HepG2 (cell line): Measurements from ENCODE around the gene MEGF6. TPM values are rescaled to one million over a fixed set of nuclear protein-coding genes. Genes with fewer than 3 reads are reported as not detected.
A peak's percentile ranks its signal among the peaks of the same experiment; 100 is the strongest.

ENCODE experiments used
- ATAC-seq: fragments of 200-7000 bp; cut with Tn5 transposase; 3 replicates; pipeline ENCODE4 v1.9.1; 2020; ENCODE audit warnings: mild to moderate bottlenecking, moderate library complexity
- BruUV-seq: library from RNA; stranded (reverse); fragments of 400-500 nt; replicated peaks from 2 replicates; lab custom pipeline; 2021; lab: Mats Ljungman, UMichigan
- CTCF ChIA-PET: fragments of 300-600 bp; formaldehyde crosslinking; extraction: SDS; loops from one replicate; lab custom pipeline; 2021; ENCODE audit warnings: low total read pairs, inconsistent platforms, low intra/inter-chr PET ratio; lab: Yijun Ruan, JAX
- POLR2A ChIA-PET: fragments of 350-600 bp; sonication (Branson Sonifier 250); formaldehyde crosslinking; loops from one replicate; lab custom pipeline; 2020; ENCODE audit warnings: antibody characterized with exemption, inconsistent platforms; lab: Yijun Ruan, JAX
- DNase-seq: peaks from one replicate; pipeline ENCODE4 v3.0.0-alpha.2; 2015; ENCODE audit warnings: low spot score
- FAIRE-seq: peaks from 3 replicates; lab custom pipeline; 2011; peaks lifted over from hg19 to GRCh38; lab: Jason Lieb, UNC
- H2AFZ ChIP-seq: one replicate; pipeline ENCODE4 v1.6.1; 2011; ENCODE audit warnings: low read length, inconsistent platforms
- H3K27ac ChIP-seq: fragments of 300-600 bp; 3 replicates; pipeline ENCODE4 v1.8.0; 2011; ENCODE audit warnings: mixed run types, mild to moderate bottlenecking, mixed read lengths, low read length, inconsistent platforms; ENCODE audit not compliant: insufficient read depth; ENCODE audit errors: extremely low read length
- H3K27me3 ChIP-seq, 2 experiments: fragments of 200-600 bp in 1 of 2; 2 replicates in 1 of 2; 3 replicates in 1 of 2; pipeline versions ENCODE4 v1.6.0 to v1.8.0; 2011; ENCODE audit warnings: low read length in 2 of 2, mild to moderate bottlenecking in 2 of 2, moderate library complexity in 2 of 2, inconsistent platforms in 1 of 2; ENCODE audit not compliant: insufficient read depth in 2 of 2, control insufficient read depth in 1 of 2
- H3K36me3 ChIP-seq, 2 experiments: fragments of 200-600 bp in 1 of 2; replicated peaks in 1 of 2; 2 replicates in 1 of 2; 3 replicates in 1 of 2; pipeline versions ENCODE4 v1.5.1 to v1.8.0; 2011; ENCODE audit warnings: low read length in 2 of 2, inconsistent platforms in 1 of 2; ENCODE audit not compliant: insufficient read depth in 2 of 2, control insufficient read depth in 1 of 2
- H3K4me1 ChIP-seq: 2 replicates; pipeline ENCODE4 v1.5.1; 2012; ENCODE audit warnings: low read length, inconsistent platforms; ENCODE audit not compliant: insufficient read depth
- H3K4me2 ChIP-seq: 2 replicates; pipeline ENCODE4 v1.6.0; 2011; ENCODE audit warnings: low read depth, low read length, inconsistent platforms
- H3K4me3 ChIP-seq, 3 experiments: fragments of 200-600 bp in 1 of 3; sonication (generic), shearing (Covaris generic) in 1 of 3; replicated peaks in 1 of 3; 2 replicates each; pipeline ENCODE4 v1.5.1; 2011 to 2016; ENCODE audit warnings: low read length in 3 of 3, inconsistent platforms in 2 of 3, low read depth in 2 of 3, mild to moderate bottlenecking in 2 of 3, control low read depth in 1 of 3, mixed read lengths in 1 of 3; ENCODE audit not compliant: insufficient read depth in 1 of 3
- H3K79me2 ChIP-seq: one replicate; pipeline ENCODE4 v1.6.1; 2011; ENCODE audit warnings: low read length, inconsistent platforms; ENCODE audit not compliant: insufficient read depth
- H3K9ac ChIP-seq: 2 replicates; pipeline ENCODE4 v1.6.0; 2011; ENCODE audit warnings: mild to moderate bottlenecking, low read depth, low read length, inconsistent platforms; ENCODE audit not compliant: insufficient read depth
- H3K9me3 ChIP-seq: 2 replicates; pipeline ENCODE4 v1.5.1; 2012; ENCODE audit warnings: mild to moderate bottlenecking, low read length
- H4K20me1 ChIP-seq: 2 replicates; pipeline ENCODE4 v1.6.0; 2011; ENCODE audit warnings: inconsistent platforms, mild to moderate bottlenecking, low read length, moderate library complexity; ENCODE audit not compliant: insufficient read depth
- LCORL ChIP-seq, 2 experiments: fragments of 450-650 bp in 1 of 2; sonication (generic) in 1 of 2; formaldehyde crosslinking in 1 of 2; IDR thresholded peaks; 2 replicates each; pipeline versions ENCODE4 v1.5.0 to v1.6.1; 2017 to 2020; ENCODE audit warnings: antibody characterized with exemption in 1 of 2, missing genetic modification reagents in 1 of 2
- NONO ChIP-seq, 2 experiments: fragments of 450-650 bp in 1 of 2; sonication (generic) in 1 of 2; formaldehyde crosslinking in 1 of 2; IDR thresholded peaks in 1 of 2; conservative IDR thresholded peaks in 1 of 2; 2 replicates each; pipeline versions ENCODE4 v1.6.1 to v1.8.0; 2017 to 2022; ENCODE audit warnings: mild to moderate bottlenecking in 1 of 2, missing genetic modification reagents in 1 of 2, moderate library complexity in 1 of 2
- WGBS: methylation state at CpG from one replicate; pipeline ENCODE4 v1.1.6; 2017; ENCODE audit warnings: low lambda C conversion rate; 5-methylcytosine and 5-hydroxymethylcytosine counted together
- in situ Hi-C: cut with HindIII; loops from 2 replicates; pipeline ENCODE4 v1.10.0; 2017; ENCODE audit warnings: low pct_unique_long_range_greater_than_20kb; ENCODE audit not compliant: extremely low pct_ligation_motif_present
- intact Hi-C: fragments of 100-400 bp; cut with micrococcal nuclease; formaldehyde crosslinking; loops from one replicate; pipeline ENCODE4 v1.10.0; 2022; ENCODE audit not compliant: unreplicated experiment
- polyA plus RNA-seq, 8 experiments: library from polyadenylated mRNA; depleted of rRNA in 3 of 8; stranded (reverse) in 7 of 8; unstranded in 1 of 8; fragments of >200 nt; fragmentation: Illumina TruSeq in 4 of 8; extraction: Trizol in 4 of 8; gene quantifications; 2 replicates each; pipeline versions ENCODE4 v1.2.1 to v1.2.3, GENCODE V29; 2011 to 2016; ENCODE audit warnings: low read depth in 4 of 8, missing spikeins in 1 of 8, mixed read lengths in 1 of 8; ENCODE audit not compliant: insufficient read depth in 1 of 8
- total RNA-seq, 5 experiments: library from RNA; depleted of rRNA; stranded (reverse); fragments of >200 nt; fragmentation: Illumina TruSeq; extraction: Trizol; gene quantifications; 2 replicates each; pipeline ENCODE4 v1.2.3, GENCODE V29; 2016; ENCODE audit warnings: low read depth in 1 of 5
- TF ChIP-seq, protein P1 (sequence below): sonication (generic); formaldehyde crosslinking; IDR thresholded peaks from 2 replicates; pipeline ENCODE4 v1.5.1; 2020; ENCODE audit warnings: mild to moderate bottlenecking, missing genetic modification reagents, borderline replicate concordance
- TF ChIP-seq, protein P2 (sequence below): sonication (generic); formaldehyde crosslinking; IDR thresholded peaks from 2 replicates; pipeline ENCODE4 v1.4.0; 2020; ENCODE audit warnings: mild to moderate bottlenecking, missing genetic modification reagents

Gene MEGF6
- total and polyA plus RNA-seq, 2 of the 13 experiments (the other 11 are each of a cell fraction or from before 2014, with no cell fraction given) = 1.9 TPM

DNA sequence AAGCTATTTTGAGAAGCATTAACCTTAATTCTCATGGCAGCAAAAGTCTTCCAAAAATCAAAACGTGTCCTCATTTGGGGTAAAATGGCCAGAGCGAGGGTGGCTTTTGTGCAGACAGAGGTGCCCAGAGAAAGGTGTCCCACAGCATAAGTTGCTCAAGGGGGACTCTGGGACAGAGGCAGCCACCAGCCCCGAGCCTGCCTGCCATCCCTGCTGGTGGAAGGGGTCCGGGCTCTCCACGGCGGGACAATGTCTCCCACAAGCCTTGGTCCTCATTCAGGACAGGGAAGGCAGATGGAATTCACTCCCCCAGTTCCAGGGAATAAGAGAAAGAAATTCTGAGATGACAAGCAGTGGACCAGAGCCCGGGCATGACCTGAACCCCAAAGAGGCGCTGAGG lies 169.4 kb downstream of the MEGF6 start:
- Histone ChIP-seq H4K20me1 (no peaks in the 10 kb centered on the region), H2AFZ (no peak overlapping the region), H3K27ac (no peak overlapping the region), H3K79me2 (no peaks in the 10 kb centered on the region), H3K4me3 (no peak overlapping the region), H3K36me3 (no peaks in the 10 kb centered on the region), H3K9ac (no peak overlapping the region)
- POLR2A ChIA-PET = interaction anchor here (1.0 kb wide), 1 partner anchor 11 kb away, joined by 4 read pairs; no protein-coding TSS in a partner anchor
- ATAC-seq = no peak
- CTCF ChIA-PET = no interaction called here
- FAIRE-seq = no peak
- in situ Hi-C loops (loop anchor here (5.0 kb wide), 1 partner anchor 40 kb away; no protein-coding TSS in a partner anchor), intact Hi-C loops (no loop called here)
- BruUV-seq = no TSS peak
- no peak for DNase-seq
- TF ChIP-seq, protein P1, sequence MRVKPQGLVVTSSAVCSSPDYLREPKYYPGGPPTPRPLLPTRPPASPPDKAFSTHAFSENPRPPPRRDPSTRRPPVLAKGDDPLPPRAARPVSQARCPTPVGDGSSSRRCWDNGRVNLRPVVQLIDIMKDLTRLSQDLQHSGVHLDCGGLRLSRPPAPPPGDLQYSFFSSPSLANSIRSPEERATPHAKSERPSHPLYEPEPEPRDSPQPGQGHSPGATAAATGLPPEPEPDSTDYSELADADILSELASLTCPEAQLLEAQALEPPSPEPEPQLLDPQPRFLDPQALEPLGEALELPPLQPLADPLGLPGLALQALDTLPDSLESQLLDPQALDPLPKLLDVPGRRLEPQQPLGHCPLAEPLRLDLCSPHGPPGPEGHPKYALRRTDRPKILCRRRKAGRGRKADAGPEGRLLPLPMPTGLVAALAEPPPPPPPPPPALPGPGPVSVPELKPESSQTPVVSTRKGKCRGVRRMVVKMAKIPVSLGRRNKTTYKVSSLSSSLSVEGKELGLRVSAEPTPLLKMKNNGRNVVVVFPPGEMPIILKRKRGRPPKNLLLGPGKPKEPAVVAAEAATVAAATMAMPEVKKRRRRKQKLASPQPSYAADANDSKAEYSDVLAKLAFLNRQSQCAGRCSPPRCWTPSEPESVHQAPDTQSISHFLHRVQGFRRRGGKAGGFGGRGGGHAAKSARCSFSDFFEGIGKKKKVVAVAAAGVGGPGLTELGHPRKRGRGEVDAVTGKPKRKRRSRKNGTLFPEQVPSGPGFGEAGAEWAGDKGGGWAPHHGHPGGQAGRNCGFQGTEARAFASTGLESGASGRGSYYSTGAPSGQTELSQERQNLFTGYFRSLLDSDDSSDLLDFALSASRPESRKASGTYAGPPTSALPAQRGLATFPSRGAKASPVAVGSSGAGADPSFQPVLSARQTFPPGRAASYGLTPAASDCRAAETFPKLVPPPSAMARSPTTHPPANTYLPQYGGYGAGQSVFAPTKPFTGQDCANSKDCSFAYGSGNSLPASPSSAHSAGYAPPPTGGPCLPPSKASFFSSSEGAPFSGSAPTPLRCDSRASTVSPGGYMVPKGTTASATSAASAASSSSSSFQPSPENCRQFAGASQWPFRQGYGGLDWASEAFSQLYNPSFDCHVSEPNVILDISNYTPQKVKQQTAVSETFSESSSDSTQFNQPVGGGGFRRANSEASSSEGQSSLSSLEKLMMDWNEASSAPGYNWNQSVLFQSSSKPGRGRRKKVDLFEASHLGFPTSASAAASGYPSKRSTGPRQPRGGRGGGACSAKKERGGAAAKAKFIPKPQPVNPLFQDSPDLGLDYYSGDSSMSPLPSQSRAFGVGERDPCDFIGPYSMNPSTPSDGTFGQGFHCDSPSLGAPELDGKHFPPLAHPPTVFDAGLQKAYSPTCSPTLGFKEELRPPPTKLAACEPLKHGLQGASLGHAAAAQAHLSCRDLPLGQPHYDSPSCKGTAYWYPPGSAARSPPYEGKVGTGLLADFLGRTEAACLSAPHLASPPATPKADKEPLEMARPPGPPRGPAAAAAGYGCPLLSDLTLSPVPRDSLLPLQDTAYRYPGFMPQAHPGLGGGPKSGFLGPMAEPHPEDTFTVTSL = no peak
- TF ChIP-seq NONO (IDR thresholded peaks at IDR 0.05) = no peak
- 0 out of 2 replicates have a peak, but pooled peaks have one; percentile 39 for TF ChIP-seq NONO (CRISPR knock-in tag; conservative IDR thresholded peaks at IDR 0.05)
- TF ChIP-seq, protein P2, sequence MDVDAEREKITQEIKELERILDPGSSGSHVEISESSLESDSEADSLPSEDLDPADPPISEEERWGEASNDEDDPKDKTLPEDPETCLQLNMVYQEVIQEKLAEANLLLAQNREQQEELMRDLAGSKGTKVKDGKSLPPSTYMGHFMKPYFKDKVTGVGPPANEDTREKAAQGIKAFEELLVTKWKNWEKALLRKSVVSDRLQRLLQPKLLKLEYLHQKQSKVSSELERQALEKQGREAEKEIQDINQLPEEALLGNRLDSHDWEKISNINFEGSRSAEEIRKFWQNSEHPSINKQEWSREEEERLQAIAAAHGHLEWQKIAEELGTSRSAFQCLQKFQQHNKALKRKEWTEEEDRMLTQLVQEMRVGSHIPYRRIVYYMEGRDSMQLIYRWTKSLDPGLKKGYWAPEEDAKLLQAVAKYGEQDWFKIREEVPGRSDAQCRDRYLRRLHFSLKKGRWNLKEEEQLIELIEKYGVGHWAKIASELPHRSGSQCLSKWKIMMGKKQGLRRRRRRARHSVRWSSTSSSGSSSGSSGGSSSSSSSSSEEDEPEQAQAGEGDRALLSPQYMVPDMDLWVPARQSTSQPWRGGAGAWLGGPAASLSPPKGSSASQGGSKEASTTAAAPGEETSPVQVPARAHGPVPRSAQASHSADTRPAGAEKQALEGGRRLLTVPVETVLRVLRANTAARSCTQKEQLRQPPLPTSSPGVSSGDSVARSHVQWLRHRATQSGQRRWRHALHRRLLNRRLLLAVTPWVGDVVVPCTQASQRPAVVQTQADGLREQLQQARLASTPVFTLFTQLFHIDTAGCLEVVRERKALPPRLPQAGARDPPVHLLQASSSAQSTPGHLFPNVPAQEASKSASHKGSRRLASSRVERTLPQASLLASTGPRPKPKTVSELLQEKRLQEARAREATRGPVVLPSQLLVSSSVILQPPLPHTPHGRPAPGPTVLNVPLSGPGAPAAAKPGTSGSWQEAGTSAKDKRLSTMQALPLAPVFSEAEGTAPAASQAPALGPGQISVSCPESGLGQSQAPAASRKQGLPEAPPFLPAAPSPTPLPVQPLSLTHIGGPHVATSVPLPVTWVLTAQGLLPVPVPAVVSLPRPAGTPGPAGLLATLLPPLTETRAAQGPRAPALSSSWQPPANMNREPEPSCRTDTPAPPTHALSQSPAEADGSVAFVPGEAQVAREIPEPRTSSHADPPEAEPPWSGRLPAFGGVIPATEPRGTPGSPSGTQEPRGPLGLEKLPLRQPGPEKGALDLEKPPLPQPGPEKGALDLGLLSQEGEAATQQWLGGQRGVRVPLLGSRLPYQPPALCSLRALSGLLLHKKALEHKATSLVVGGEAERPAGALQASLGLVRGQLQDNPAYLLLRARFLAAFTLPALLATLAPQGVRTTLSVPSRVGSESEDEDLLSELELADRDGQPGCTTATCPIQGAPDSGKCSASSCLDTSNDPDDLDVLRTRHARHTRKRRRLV (CRISPR knock-in tag) = no peak
- no peak for TF ChIP-seq LCORL (IDR thresholded peaks at IDR 0.05)
- 0 out of 2 replicates have a peak, but pooled peaks have one; percentile 12 for TF ChIP-seq LCORL (CRISPR knock-in tag; IDR thresholded peaks at IDR 0.05)
- TF ChIP-seq, all 625 proteins: peak for 2
- Histone ChIP-seq H3K4me2 (peak overlapping the region; percentile 15), H3K9me3 (no peaks in the 10 kb centered on the region), H3K27me3 (peaks cover 0 to 9% of the 10 kb centered on the region in 2 experiments; a peak in 2 of 5 replicates), H3K4me1 (peaks cover 65% of the 10 kb centered on the region)
- WGBS = 81% methylated on average over 7 of the region's 8 CpGs
